Measurements from ENCODE around the gene RAB11FIP3. TPM values are rescaled to one million over a fixed set of nuclear protein-coding genes. Genes with fewer than 3 reads are reported as not detected.

Gene RAB11FIP3
- total and polyA plus RNA-seq, 9 of the 15 experiments (the other 6 are each of a cell fraction or from before 2014, with no cell fraction given) = 0.46 to 13.1 (median 4.3) TPM

GRCh38 chr16:567373-568256 is 142.2 kb downstream of the RAB11FIP3 start:
- FAIRE-seq = no peak
- H3K36me3 ChIP-seq (ENCODE audit: control insufficient read depth, insufficient read depth, low read length) = no peaks in the 10 kb centered on the region
- TF ChIP-seq ELK1 (CRISPR knock-in tag; IDR thresholded peaks at IDR 0.05) = no peak
- TF ChIP-seq EGR1 (conservative IDR thresholded peaks at IDR 0.05) = no peak
- peak; percentile 82 for TF ChIP-seq ZFX (CRISPR knock-in tag; IDR thresholded peaks at IDR 0.05)
- TF ChIP-seq MCM2 (IDR thresholded peaks at IDR 0.05; ENCODE audit: low read depth) = no peak
- no peak for TF ChIP-seq FOSL1 (tag; conservative IDR thresholded peaks at IDR 0.05)
- TF ChIP-seq E2F6 (IDR thresholded peaks at IDR 0.05; ENCODE audit: borderline replicate concordance in 1 of 2, extremely low read depth in 1 of 2, insufficient read depth in 1 of 2, insufficient read length in 1 of 2, low read depth in 1 of 2, low read length in 1 of 2, poor library complexity in 1 of 2, severe bottlenecking in 1 of 2) = peak in 1 of 2 experiments; percentile 46
- TF ChIP-seq FOXO4 (CRISPR knock-in tag; IDR thresholded peaks at IDR 0.05) = no peak
- no peak for TF ChIP-seq GTF2B (IDR thresholded peaks at IDR 0.05; ENCODE audit: extremely low read depth, insufficient read length)

More at GRCh38 chr16:567373-568256, 142.2 kb downstream of the RAB11FIP3 start:
- ATAC-seq (no peak; the same call in 2 of the 3 replicates), DNase-seq (ENCODE audit: extremely low read depth in 1 of 4, low spot score in 3 of 4) (no peak)
- Histone ChIP-seq H3K4me1 (replicated peaks in 1 of 2; ENCODE audit: control insufficient read depth in 2 of 2, insufficient read depth in 2 of 2, low read length in 2 of 2) (peaks cover 40 to 89% of the 10 kb centered on the region in 2 experiments), H3K9ac (ENCODE audit: insufficient read depth in 1 of 2, low read depth in 2 of 2, low read length in 2 of 2) (peak overlapping the region; percentile 74 to 88), H3K4me3 (peak overlapping the region; percentile 33), H3K4me2 (ENCODE audit: insufficient read depth, low read length) (peak overlapping the region; percentile 78), H3K27ac (ENCODE audit: extremely low read depth, low read depth, low read length) (peak overlapping the region; percentile 81), H4K20me1 (replicated peaks; ENCODE audit: control insufficient read depth, insufficient read depth, low read length) (no peaks in the 10 kb centered on the region; the same call in 1 of the 2 replicates), H2AFZ (ENCODE audit: low read depth, low read length) (peak overlapping the region; percentile 81), H3K9me3 (replicated peaks; ENCODE audit: control insufficient read depth, insufficient read depth, low read depth, low read length) (no peaks in the 10 kb centered on the region), H3K9me1 (ENCODE audit: control insufficient read depth, insufficient read depth, low read length) (no peaks in the 10 kb centered on the region), H3K27me3 (ENCODE audit: control insufficient read depth in 2 of 2, insufficient read depth in 2 of 2, low read length in 2 of 2) (no peaks in the 10 kb centered on the region; a peak in 1 of 5 replicates), H3K79me2 (ENCODE audit: control insufficient read depth, insufficient read depth, low read length) (peaks cover 46% of the 10 kb centered on the region)
- TSS peak; percentile 25 for BruUV-seq (replicated peaks)
- POLR2A ChIA-PET = interaction anchor here (0.5 to 1.3 kb wide), 12 partner anchors 8 to 908 kb away, joined by 3 to 7 read pairs (median 3); partner anchors contain the start of gene METTL26
- CTCF ChIA-PET (ENCODE audit: low intra/inter-chr PET ratio) = no interaction called here
- in situ Hi-C loops (cut with MboI) = no loop called here
- 63% methylated on average over 24 of the region's 35 CpGs for WGBS (ENCODE audit: insufficient coverage, low coverage, missing lambda C conversion rate)
- intact Hi-C loops (cut with micrococcal nuclease) = loop anchor here (5.0 kb wide), 1 partner anchor 40 kb away; the partner anchor contains the start of gene CAPN15

All from K562 (cell line).